Loucy (cell line): ENCODE data around the gene ZNF165.

Source experiments
- CTCF ChIP-seq: fragments of 200-600 bp; sonication (generic); conservative IDR thresholded peaks from 2 replicates; pipeline ENCODE4 v1.5.1; 2014; ENCODE audit warnings: mild to moderate bottlenecking, antibody characterized with exemption, low read length
- EZH2phosphoT487 ChIP-seq: fragments of 200-600 bp; IDR thresholded peaks from 2 replicates; pipeline ENCODE4 v1.6.1; 2018; ENCODE audit warnings: antibody characterized with exemption, mild to moderate bottlenecking, moderate library complexity, borderline replicate concordance

GRCh38 chr6:28125401-28125800 lies 45.0 kb downstream of the ZNF165 start:
- TF ChIP-seq CTCF, result no peak
- no peak for TF ChIP-seq EZH2phosphoT487
